HG03565 (cell line): ENCODE data around the gene C1QL2.

Experiments used
- ATAC-seq: cut with Tn5 transposase; IDR thresholded peaks from one replicate; pipeline ENCODE4 v1.9.1; 2021; ENCODE audit warnings: mild to moderate bottlenecking, moderate library complexity; ENCODE audit not compliant: unreplicated experiment

C1QL2 gene

DNA sequence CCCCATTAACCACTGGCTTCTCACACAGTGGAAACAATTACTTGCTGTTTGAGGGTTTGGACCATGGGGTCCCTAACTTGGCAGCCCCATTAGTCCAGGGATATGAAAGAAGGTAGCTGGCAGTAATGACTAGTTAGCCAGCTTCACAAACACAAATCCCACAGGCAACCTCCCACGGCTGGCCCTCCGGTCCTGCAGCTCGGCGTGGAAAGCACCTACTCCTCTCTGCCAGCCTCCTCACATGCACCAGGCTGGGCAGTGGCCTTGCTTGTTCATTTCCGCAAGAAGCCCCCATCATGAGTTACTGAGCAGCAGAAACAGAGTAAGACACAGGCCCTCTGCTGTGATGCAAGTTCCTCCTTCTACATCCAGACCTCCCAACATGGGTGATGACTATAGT, 13.7 kb downstream of the C1QL2 start:
- no peak for ATAC-seq

DNA sequence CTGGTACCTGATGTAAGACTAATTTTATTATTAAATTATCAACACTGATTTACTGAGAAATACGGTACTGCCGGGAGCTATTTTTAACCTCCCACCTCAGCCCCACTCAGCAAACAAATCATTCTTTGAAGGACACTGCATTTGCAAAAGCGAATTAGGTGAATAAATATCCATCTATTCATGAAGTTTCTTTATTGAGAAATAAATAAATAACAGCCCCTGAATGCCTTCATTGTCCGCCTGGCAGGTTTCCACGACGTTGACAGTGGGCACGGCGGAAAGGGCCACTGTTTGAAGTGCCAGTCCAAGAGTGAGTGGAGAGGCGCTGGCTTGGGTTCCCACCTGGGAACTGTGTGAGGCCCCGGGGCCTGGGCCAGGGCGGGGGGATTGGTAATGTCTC, 15.7 kb downstream of the C1QL2 start:
- no peak for ATAC-seq

DNA sequence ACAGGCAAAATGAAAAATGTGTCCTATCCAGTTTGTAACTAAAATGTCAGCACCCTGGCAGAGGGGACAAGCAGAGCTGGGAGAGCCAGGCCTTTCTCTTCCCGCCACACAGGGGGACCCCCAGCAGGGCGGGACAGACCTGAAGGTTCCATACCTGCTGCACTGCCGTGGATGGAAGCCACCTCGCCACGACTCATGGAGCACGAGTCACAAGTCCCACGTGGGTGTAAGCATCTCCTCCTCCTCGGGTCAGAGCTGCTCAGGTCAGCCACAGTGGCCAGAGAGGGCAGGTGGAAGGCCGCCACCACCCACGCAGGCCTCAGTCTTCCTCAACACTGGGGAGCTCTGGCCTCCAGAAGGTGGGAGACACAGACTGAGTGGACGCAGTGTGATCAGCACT, 21.0 kb downstream of the C1QL2 start:
- ATAC-seq: no peak

DNA sequence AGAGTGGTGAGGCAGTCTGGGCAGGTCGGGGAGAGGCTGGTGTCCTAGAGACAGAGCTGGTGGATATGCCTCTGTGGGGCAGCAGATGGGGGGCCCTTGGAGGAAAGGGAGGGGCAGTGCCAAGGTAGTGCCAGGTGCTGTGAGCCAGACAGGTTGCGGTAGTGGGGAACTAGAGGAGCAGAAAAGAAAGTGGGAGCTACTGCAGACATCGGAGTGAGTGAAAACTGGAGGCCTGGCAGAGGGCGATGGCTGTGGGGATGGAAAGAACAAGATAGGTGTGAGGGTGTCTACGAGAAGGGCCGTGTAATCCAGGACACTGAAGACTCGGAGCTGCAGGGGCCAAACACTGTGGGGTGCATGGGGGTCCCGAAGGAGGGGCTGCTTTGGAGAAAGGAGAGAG, 21.7 kb downstream of the C1QL2 start:
- ATAC-seq: no peak

DNA sequence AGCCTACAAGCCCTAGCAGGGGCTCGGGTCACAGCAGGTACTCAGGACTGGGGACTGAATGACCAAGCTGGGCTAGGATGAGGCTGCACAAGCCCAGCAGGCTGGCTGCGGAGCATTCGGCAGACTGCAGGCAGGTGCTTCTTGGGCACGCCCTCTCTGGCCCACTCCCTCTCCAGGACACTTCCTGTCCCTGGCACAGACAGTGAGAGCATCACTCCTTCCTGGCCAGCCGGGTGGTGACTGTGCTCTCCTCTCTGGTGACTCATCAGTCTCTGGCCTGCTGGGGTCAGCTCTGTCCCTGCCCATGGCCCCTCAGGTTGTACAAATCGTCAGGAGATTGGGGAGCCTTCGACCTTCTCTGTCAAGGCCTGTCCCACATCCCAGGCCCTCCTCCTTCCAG, 22.5 kb downstream of the C1QL2 start:
- ATAC-seq: no peak

DNA sequence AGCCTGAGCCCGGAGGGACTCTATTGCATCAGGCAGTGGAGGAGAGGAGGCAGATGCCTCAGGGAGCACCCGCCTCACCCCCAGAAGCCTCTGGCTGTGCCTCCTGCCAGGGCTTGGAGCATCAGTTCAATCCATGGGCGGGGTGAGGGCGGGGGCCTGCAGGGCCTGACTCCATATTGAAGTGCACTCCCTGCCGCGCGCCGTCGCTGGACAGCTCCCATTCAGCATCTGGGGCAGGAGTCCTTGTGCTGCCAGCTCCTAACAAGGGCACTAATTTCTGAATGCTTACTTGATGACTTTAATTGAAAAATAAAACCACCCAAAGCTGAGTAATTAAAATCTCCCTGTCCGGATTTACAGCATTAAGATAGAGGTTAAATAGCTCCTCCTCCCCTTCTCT, 23.8 kb downstream of the C1QL2 start:
- no peak for ATAC-seq

DNA sequence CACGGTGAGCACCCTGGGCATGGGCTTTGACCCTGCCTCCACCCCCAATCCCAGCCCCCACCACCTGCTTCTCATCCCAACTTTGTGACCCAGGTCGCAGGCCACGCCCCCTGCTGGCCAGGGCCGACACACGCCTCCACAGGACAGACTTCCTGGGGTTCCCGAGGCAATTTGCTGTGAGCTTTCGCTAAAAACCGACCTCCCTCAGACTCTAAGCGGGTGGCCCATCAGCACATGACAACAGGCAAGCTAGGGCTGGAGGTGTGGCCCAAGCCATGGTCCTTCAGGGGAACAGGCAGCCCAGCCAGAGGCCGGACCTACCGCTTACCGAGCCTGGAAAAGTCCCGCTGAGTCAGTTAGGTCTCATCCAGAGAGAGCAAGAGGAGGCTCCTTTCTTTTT, 31.9 kb downstream of the C1QL2 start:
- no peak for ATAC-seq

DNA sequence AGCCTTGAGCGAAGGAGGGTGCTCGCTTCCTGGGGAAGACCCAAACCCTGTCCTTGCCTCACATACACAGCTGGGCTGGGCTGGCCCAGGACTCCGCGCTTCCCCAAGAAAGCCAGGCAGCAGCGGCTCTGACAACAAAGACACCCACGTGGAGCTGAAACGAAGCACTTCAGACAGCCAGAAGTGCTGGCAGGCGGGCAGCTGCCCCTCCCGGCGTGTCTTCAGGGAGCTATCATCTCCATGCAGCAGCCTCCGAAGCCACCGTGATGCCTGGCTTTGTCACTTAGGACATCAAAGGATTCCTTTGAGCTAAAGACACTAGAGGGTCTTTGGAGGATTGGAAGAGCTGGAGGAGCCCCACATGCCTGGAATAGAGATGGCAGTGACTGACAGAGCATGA, 35.2 kb downstream of the C1QL2 start:
- no peak for ATAC-seq

DNA sequence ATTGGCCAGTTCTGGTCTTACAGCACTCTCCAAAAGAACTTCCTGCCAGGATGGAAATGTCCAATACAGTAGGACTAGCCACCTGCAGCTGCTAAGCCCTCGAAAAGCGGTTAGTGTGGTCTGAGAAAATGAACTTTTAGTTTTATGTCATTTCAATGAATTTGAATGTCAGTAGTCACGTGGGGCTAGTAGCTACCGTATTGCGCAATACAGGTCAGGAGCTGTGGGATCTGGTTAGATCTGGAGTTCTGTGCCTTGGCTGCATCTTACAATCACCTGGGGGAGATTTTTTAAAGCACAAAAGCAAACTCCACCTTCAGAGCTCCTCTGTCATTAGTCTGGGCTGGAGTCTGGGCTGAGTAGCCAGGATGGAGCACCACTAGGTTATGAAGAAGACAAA, 35.9 kb downstream of the C1QL2 start:
- no peak for ATAC-seq

DNA sequence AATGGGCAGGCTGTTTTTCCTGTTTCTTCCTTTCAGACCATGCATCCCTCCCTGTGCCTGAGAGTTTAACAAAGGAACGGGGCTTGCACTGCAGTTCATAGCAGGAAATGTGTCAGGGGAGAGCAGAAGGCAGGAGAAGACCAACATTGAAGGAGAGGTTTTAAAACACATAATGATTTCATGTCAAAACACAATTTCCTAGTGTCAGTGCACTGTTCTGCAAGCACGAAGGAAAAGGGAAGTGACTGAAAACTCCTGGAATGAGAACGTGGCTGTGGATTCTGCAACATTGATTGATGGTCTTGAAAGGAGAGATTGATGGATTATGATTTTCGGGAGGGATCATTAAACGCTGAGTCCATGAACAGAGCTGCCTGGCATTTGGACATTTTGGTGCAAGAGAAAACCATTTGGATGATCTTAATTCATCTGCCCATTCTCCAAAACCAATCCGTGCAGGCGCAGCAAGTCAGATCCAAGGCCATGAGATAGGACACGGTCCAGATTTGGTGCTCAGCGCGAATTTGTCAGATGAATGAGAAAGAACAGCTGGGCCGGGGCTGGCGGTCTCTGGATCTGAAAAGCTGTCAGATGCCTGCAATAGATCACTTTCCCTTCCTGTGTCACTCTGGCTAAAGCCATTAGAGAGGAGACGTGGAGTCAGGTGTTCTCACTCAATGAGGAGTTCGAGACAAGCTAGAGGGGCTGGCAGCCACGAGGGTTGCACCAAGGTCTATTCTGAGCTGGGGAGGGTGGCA, 38.4 kb downstream of the C1QL2 start:
- ATAC-seq: no peak

DNA sequence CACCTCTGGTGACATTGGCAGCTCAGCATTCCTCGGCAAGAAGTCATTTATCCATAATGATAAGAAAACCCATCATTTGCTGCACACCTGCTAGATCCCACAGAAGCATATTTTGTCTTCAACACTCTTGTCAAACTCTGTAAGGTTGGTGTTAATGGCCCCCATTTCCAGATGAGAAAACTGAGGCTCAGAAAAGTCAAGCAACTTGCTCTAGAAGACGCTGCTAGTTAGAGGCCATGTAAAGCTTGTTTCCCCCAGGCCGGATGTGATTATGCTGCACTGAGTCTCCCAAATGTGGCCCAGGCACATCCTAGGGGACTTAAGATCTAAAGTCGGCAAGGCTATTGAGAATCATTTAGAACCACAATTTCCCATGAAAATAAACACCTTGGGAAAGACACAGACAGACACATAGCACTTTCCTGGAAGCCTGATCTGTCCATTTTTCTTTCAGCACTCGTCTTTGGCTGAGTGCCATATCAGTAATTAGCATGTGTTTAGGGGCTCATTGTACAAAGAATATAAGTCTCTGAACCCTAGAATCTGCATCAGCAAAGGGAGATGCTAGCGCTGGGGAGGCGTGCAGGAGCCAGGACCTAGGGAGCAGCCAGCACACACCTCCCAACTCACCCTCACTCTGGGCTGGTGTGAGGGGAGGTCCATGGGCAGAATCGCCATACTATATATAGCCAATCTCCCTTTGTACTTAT, 39.3 kb downstream of the C1QL2 start:
- ATAC-seq: no peak

DNA sequence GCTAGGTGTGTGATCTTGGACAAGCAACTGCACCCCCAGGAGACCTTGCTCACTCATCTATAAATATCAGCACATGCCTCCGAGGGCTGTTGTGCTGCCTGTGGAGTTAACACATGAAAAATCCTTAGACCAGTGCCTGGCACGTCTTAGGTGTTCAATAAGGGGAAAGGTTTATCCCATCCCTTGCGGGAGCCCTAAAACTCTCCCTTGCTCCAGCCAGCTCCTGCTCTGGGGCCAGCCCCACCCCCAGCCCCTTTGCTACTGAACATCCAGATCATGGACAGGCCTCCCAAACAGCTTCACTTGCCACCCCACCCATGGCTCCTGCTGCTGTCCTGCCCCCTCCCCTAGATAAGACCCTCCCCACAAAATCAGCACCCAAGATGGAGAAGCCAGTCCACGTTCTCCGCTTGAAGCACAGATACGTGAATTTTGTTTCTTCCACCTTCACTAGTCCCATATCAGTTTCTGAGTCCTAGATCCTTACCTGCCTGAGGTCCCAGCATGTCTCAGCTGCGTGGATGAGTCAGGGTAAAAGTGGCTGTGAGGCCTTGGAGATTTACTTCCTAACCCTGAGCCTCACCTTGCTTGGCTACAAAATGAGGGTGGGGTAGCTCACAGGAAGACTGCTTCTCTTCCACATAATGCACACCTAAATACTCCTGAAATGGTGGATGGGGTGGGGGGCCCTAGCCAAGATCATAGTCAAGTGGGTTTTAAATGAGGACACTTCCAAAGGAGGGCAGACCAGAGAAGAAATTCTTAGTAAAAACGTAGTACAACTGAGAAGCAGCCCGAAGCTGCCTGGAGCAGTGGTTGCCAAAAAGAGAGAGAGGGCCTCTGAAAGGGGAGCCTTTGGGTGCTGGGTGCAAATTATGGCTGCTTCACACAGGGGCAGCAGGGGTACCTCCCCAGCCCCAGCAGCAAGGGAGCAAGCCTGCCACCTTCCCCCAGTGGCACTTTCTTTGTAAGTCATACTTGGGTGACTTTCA, 40.4 kb downstream of the C1QL2 start:
- no peak for ATAC-seq

DNA sequence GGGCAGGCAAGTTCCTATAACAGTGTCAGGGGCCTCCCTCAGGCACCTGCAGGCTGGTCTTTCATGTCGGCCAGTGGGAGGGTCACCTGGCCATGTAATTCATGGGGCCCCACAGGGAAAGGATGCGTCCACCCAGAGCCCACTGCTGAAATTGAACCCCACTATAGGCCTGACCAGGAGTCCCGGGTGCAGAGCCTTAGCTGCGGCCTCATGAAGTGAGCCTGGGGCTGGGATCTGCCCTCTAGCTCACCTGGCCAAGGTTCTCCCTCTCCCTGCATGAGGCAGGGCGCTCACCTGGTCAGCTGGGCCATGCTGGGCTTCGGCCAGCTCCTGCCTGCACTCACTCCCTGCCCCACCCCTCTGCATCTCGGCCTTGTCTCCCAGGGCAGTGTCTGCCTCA, 41.1 kb downstream of the C1QL2 start:
- no peak for ATAC-seq

DNA sequence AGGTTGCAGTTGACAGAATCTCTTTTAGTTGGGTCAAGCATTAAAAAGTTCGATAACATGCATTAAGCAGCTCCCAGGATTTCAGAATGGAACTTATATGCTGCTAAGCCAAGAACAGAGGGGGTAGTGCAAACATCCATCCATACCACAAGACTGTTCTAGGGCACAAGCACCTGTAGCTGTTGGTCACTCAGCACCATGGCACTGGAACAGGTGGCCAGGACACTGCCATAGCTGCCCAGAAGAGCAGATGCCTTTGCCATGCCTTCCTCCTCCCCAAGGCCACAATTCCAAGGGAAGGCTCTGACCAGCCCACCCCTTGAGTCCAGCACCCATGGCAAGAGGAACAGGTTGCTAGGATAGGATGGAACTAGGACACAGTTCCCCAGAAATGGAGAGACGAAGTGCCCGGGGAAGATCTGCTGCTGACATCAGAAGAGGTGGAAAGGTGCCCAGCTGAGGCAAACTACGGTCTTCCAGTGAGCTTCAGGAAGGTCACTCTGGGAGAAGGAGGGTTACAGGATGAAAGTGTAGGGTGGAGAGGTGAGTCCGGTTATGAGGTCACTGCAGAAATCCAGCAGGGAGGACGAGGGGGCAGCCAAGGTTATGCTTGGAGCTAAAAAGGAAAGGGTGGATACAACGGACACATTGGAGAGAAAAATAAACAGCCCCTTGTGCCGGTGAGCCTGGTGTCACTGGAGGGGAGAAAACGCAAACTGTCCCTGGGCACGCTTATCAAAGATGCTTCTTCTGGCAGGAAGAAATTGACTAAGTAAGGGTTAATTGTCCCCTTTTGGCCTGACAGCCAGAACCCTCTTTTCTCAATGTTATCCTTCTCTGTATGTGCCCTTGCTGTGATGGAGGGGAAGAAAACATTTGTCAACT, 41.9 kb downstream of the C1QL2 start:
- no peak for ATAC-seq

DNA sequence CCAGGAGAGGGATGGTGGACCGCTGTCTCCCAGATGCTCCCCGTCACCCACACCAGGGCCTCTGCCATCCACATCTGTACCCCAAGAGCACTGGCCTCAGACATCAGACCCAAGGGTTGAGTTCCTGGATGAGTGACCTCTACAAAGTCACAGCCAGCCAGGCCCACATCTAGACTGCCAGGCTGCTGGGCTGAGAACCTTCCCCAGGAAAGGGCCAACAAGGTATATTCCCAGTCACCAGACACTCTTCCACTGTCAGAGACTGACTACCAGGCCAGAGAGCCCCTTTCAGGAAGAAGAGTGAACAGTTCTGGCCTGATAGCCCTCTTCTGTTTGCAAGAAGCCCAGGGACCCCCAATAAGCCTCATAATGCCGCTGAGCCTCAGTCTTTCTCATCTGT, 44.3 kb downstream of the C1QL2 start:
- ATAC-seq: no peak

DNA sequence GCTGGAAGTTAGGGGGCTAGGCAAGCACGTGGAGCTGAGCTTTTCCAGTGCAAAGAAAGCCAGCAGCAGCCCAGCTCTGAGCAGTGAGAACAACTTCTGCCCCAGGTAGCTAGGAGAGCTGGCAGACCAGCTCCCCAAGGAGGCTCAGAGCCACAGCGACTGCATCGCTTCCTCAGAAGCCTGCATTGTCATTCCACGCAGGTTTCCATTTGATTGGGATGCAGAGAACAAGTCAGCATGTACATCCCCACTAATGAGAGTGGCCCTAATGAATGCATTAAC, 45.1 kb downstream of the C1QL2 start:
- ATAC-seq: no peak

DNA sequence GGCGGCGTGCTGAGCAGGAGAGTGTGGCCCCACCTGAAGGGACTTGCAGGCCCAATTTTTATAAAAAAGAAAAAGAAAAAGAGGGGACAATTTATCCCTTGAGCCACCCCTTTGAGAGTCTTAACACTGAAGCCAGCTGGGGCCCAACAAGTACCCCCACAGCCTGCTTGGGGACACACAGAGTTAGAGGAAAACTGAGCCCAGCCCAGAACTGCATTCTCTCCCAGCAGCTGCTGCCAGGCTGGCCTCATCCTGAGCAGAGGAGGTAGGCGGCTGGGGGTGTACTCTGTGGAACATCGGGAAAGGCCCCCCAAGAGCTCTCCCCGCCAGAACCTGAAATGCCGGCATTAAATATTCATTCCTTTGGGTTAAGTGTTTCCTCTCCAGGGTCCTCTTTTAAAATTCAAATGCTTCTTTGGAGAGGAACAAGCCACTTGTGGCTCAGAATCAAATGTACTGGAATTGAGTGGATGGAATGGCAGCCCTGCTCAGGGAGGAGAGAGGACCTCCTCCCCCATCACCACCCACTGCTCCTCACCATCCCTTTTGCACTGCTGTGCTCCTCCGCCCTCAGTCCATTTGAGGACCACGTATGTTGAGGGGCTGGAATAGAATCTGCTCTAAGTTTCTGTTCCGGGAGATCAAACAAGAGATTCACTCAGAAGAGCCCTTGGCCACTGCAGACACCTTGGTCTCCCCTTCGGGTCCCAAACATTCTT, 45.6 kb downstream of the C1QL2 start:
- ATAC-seq: no peak

DNA sequence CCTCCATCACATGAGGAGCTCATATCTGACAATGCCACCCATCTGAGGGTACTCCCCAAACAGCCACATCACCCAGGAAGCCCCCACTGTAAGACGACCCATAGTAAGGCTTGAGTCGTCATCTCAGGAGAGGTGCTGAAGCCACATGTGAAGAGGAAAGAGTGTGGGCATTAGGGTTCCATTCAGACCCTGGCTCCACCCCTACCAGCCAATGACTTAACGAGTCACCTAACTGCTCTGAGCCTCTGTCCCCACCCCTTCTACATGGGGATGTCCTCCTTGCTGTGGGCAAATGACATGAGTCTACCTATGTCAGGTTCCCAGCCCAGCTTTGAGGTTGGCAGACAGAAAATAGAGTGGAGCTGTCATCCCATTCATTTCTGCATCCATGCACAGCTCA, 46.3 kb downstream of the C1QL2 start:
- ATAC-seq: no peak

DNA sequence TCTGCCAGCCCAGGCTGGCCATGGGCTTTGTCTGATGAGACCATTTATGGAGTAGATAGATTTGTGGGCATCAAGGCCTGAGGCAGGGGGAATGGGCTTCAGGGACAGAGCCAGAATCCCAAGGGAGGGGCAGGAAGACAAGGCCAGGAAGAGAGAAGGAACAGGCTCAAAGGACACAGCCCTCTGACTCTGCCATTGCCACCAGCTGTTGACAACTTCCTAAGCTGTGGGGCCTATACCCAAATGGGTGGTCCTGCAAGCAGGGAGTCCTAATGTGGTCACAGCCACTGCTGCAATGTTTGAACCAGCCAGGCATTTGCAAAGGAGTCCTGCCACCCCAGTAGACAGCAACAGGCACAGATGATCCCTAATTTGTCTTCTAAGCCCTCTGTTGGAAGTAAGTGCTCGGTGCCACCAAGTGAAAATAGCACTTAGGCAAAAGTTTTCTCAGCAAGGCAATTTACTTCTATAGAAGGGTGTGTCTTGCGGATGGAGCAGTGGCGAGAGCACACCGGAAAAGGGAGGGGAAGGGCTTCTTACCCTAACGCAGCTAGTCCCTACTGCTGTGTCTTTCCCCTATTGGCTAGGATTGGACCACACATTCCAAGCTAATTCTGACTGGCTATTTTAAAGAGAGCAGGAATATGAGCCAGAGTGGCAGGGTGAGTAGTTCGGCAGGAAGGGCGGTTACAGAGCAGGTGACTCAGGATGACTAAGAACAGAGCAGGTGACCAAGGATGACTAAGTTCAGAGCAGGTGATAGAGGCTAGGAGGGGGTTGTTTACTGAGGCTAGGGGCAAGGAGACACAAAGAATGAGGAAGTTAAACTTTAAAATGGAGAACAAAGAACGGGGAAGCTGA, 47.2 kb downstream of the C1QL2 start:
- no peak for ATAC-seq
